ENCODE data around the gene SLAMF6. TPM values are rescaled to one million over a fixed set of nuclear protein-coding genes. Genes with fewer than 3 reads are reported as not detected.

The SLAMF6 gene
- total RNA-seq, 1 donor from 2014 or later: not detected

Other genes with a start within 250 kb of the SLAMF6 start
- gene PEX19, start 238.1 kb downstream of the SLAMF6 start, total RNA-seq: 32.9 TPM
- gene COPA, start 180.0 kb downstream of the SLAMF6 start, total RNA-seq: 143 TPM
- gene NCSTN, start 179.9 kb downstream of the SLAMF6 start, total RNA-seq: 25.9 TPM
- gene NHLH1, start 156.2 kb downstream of the SLAMF6 start, total RNA-seq: 0.62 TPM
- gene VANGL2, start 122.7 kb downstream of the SLAMF6 start, total RNA-seq: 12.5 TPM
- gene CD84, start 56.2 kb upstream of the SLAMF6 start, total RNA-seq: 2.2 TPM
- gene SLAMF1, start 123.8 kb upstream of the SLAMF6 start, total RNA-seq: not detected
- gene CD48, start 188.6 kb upstream of the SLAMF6 start, total RNA-seq: 1.1 TPM
- not detected for gene SLAMF7, start 216.0 kb upstream of the SLAMF6 start, total RNA-seq

All from occipital lobe (tissue), 1 donor.